Spinal cord (tissue), 10 donors: ENCODE measurements around the gene PCDHGA10. TPM values are rescaled to one million over a fixed set of nuclear protein-coding genes. Genes with fewer than 3 reads are reported as not detected.

Source experiments
- DNase-seq, 6 donors: peaks; one replicate each; pipeline versions ENCODE4 v3.0.0 to v3.0.0-alpha.2; 2013 to 2015; ENCODE audit warnings: low spot score in 6 of 6, low read depth in 4 of 6
- H3K27ac ChIP-seq: one replicate; pipeline ENCODE4 v1.5.1; 2013; ENCODE audit warnings: low read depth, low read length, control low read depth
- H3K27me3 ChIP-seq: one replicate; pipeline ENCODE4 v1.6.1; 2013; ENCODE audit warnings: low read length; ENCODE audit not compliant: control insufficient read depth, insufficient read depth
- H3K36me3 ChIP-seq: one replicate; pipeline ENCODE4 v1.6.1; 2013; ENCODE audit warnings: low read length; ENCODE audit not compliant: control insufficient read depth, insufficient read depth
- H3K4me1 ChIP-seq: one replicate; pipeline ENCODE4 v1.6.1; 2013; ENCODE audit warnings: low read length; ENCODE audit not compliant: control insufficient read depth, insufficient read depth
- H3K4me3 ChIP-seq: one replicate; pipeline ENCODE4 v1.5.1; 2013; ENCODE audit warnings: low read depth, low read length, control low read depth
- H3K9me3 ChIP-seq: one replicate; pipeline ENCODE4 v1.6.1; 2013; ENCODE audit warnings: low read length; ENCODE audit not compliant: control insufficient read depth, insufficient read depth
- WGBS: methylation state at CpG from one replicate; pipeline ENCODE4 v1.1.5; 2013; ENCODE audit warnings: missing lambda C conversion rate; ENCODE audit not compliant: insufficient coverage; 5-methylcytosine and 5-hydroxymethylcytosine counted together
- polyA plus RNA-seq, 2 donors: library from polyadenylated mRNA; unstranded; fragments of 120-200 nt; gene quantifications; one replicate each; pipeline ENCODE4 v1.2.1, GENCODE V29; 2013; ENCODE audit not compliant: insufficient read length in 2 of 2
- total RNA-seq, 2 donors: library from RNA; depleted of rRNA in 1 of 2; stranded (reverse); fragments of 120-200 nt in 1 of 2; fragments of >200 nt in 1 of 2; gene quantifications; one replicate each; pipeline versions ENCODE4 v1.2.3 to v1.2.4, GENCODE V29; 2013 to 2014
- donor health status: healthy.

The PCDHGA10 gene
- total and polyA plus RNA-seq, 4 donors, result 11.1 to 32.4 (median 16.8) TPM

DNA sequence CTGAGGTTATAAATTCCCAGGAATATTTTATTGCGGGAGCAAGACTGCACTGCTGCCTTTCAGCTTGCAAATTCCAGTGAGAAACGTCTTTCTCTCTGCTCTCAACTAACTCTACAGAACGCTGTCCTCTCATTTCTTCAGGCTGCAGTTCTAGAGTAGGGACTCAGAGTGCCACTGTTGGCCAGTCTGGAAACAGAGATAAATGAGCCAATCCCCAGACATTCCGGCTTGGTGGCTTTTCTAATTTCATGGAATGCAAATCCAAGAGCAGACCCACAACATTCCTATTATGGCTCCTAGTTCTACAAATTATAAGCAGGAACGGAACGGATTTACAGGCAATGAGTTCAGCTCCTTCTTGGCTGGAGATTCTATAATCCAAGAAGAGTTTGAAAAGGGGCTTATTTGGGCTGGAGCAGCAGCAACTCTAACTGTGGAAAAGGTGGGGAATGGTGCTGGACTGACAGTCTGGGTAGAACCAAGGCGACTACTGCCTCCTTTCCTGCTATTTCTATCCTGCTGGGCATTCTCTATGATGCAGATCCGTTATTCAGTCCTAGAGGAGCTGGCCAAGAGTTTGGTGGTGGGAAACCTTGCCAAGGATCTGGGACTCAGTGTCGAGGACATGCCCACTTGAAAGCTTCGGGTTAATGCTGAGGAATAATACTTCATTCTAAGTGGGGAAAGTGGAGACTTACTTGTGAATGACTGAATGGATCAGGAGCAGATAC is 26.8 kb downstream of the PCDHGA10 start:
- H3K27ac ChIP-seq, result no peak overlapping the region
- peaks cover 24% of the 10 kb centered on the region for H3K9me3 ChIP-seq
- H3K4me1 ChIP-seq, result no peaks in the 10 kb centered on the region
- H3K4me3 ChIP-seq, result no peak overlapping the region
- 59% methylated on average over 7 of the region's 10 CpGs for WGBS
- no peak for DNase-seq
- no peaks in the 10 kb centered on the region for H3K27me3 ChIP-seq
- H3K36me3 ChIP-seq, result peaks cover 7% of the 10 kb centered on the region

DNA sequence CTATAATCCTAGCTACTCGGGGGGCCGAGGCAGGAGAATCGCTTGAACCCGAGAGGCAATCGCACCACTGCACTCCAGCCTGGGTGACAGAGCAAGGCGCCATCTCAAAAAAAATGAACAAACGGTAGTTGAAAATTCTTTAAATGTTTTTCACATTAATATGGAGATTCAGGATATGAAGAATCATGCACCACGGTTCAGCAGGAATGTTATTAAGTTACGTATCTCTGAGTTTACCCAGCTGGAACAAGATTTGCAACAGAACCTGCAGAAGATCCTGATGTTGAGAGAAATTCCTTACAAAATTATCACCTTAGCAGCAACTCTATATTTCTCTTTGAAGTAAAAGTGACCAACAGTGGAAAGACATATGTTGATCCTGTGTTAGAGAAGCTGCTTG is 27.6 kb downstream of the PCDHGA10 start:
- no peak for DNase-seq
- no peaks in the 10 kb centered on the region for H3K27me3 ChIP-seq
- 100% methylated on average over 5 of the region's 9 CpGs for WGBS
- H3K36me3 ChIP-seq, result peaks cover 7% of the 10 kb centered on the region
- no peaks in the 10 kb centered on the region for H3K4me1 ChIP-seq
- no peak overlapping the region for H3K4me3 ChIP-seq
- H3K9me3 ChIP-seq, result peaks cover 24% of the 10 kb centered on the region
- H3K27ac ChIP-seq, result no peak overlapping the region

DNA sequence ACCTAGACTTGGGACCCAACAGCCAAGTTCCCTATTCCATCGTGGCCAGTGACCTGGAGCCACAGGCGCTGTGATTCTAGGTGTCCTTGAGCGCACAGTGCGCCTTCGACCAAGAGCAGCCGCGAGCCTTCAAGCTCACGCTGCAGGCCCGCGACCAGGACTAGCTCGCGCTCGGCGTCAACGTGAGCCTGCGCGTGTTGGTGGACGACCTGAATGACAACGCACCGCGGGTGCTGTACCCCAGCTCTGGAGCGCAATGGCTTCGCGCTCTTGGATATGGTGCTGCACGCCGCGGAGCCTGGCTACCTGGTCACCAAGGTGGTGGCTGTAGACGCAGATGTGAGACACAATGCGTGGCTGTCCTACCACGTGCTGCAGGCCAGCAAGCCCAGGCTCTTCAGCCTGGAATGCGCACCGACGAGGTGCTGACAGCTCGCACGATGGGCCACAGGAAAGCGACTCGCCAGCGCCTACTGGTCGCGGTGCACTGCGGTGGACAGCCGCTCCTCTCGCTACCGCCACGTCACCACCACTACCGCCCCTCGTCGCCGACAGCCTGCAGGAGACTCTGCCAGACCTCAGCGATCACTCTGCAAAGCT is 28.9 kb downstream of the PCDHGA10 start:
- DNase-seq, result no peak
- H3K36me3 ChIP-seq, result peaks cover 7% of the 10 kb centered on the region
- H3K27ac ChIP-seq, result no peak overlapping the region
- peaks cover 24% of the 10 kb centered on the region for H3K9me3 ChIP-seq
- 37% methylated on average over 49 of the region's 50 CpGs for WGBS
- H3K4me1 ChIP-seq, result no peaks in the 10 kb centered on the region
- no peaks in the 10 kb centered on the region for H3K27me3 ChIP-seq
- no peak overlapping the region for H3K4me3 ChIP-seq

- DNase-seq, result no peak
- H3K4me1 ChIP-seq, result no peaks in the 10 kb centered on the region
- H3K4me3 ChIP-seq, result no peak overlapping the region
- WGBS, result 100% methylated on average over 1 of the region's 3 CpGs
- H3K27me3 ChIP-seq, result no peaks in the 10 kb centered on the region
- H3K27ac ChIP-seq, result no peak overlapping the region
- peaks cover 2% of the 10 kb centered on the region for H3K36me3 ChIP-seq
- H3K9me3 ChIP-seq, result no peaks in the 10 kb centered on the region
Observed at GRCh38 chr5:141465351-141465750, 52.6 kb downstream of the PCDHGA10 start.

Other genes starting within 250 kb of the PCDHGA10 start
Only the 30 nearest of the 37 such genes appear.
- 1 to 10 TPM; 5.9 to 9.3 TPM for gene PCDHB10, start 220.6 kb upstream of the PCDHGA10 start, total RNA-seq
- 10 to 100 TPM; 11.6 to 15.8 TPM for gene PCDHB10, start 220.6 kb upstream of the PCDHGA10 start, polyA plus RNA-seq
- gene PCDHB11, start 213.4 kb upstream of the PCDHGA10 start, total RNA-seq, result 1 to 10 TPM; 7.6 to 9.7 TPM
- gene PCDHB11, start 213.4 kb upstream of the PCDHGA10 start, polyA plus RNA-seq, result 1 to 10 TPM; 3.8 to 3.9 TPM
- 10 to 100 TPM in 1 of 2 donors, 1 to 10 TPM in 1; 5.3 to 10.7 TPM for gene PCDHB12, start 204.3 kb upstream of the PCDHGA10 start, total RNA-seq
- gene PCDHB12, start 204.3 kb upstream of the PCDHGA10 start, polyA plus RNA-seq, result 1 to 10 TPM; 3.3 to 4.9 TPM
- 1 to 10 TPM; 4.5 to 8.7 TPM for gene PCDHB13, start 199.1 kb upstream of the PCDHGA10 start, total RNA-seq
- 1 to 10 TPM; 3.8 to 5.0 TPM for gene PCDHB13, start 199.1 kb upstream of the PCDHGA10 start, polyA plus RNA-seq
- 10 to 100 TPM; 10.4 to 11.9 TPM for gene PCDHB14, start 189.6 kb upstream of the PCDHGA10 start, total RNA-seq
- gene PCDHB14, start 189.6 kb upstream of the PCDHGA10 start, polyA plus RNA-seq, result 10 to 100 TPM; 15.4 to 17.4 TPM
- gene PCDHB15, start 167.6 kb upstream of the PCDHGA10 start, total RNA-seq, result 10 to 100 TPM; 10.4 to 15.2 TPM
- 10 to 100 TPM; 12.3 to 21.1 TPM for gene PCDHB15, start 167.6 kb upstream of the PCDHGA10 start, polyA plus RNA-seq
- gene SLC25A2, start 108.9 kb upstream of the PCDHGA10 start, total RNA-seq, result under 1 TPM in 1 of 2 donors, not detected in 1; 0.39 TPM
- under 1 TPM in 1 of 2 donors, not detected in 1; 0.15 TPM for gene SLC25A2, start 108.9 kb upstream of the PCDHGA10 start, polyA plus RNA-seq
- 100 to 1,000 TPM in 1 of 2 donors, 10 to 100 TPM in 1; 98.2 to 111 TPM for gene TAF7, start 92.2 kb upstream of the PCDHGA10 start, total RNA-seq
- gene TAF7, start 92.2 kb upstream of the PCDHGA10 start, polyA plus RNA-seq, result 100 to 1,000 TPM in 1 of 2 donors, 10 to 100 TPM in 1; 90.1 to 101 TPM
- 1 to 10 TPM; 1.4 to 3.0 TPM for gene PCDHGA1, start 82.5 kb upstream of the PCDHGA10 start, total RNA-seq
- 1 to 10 TPM; 2.5 to 3.8 TPM for gene PCDHGA1, start 82.5 kb upstream of the PCDHGA10 start, polyA plus RNA-seq
- gene PCDHGA2, start 74.2 kb upstream of the PCDHGA10 start, total RNA-seq, result 10 to 100 TPM in 1 of 2 donors, 1 to 10 TPM in 1; 8.9 to 10.4 TPM
- gene PCDHGA2, start 74.2 kb upstream of the PCDHGA10 start, polyA plus RNA-seq, result 10 to 100 TPM; 14.0 to 17.7 TPM
- 10 to 100 TPM in 1 of 2 donors, 1 to 10 TPM in 1; 9.2 to 10.5 TPM for gene PCDHGA3, start 69.2 kb upstream of the PCDHGA10 start, total RNA-seq
- 10 to 100 TPM; 12.3 to 19.2 TPM for gene PCDHGA3, start 69.2 kb upstream of the PCDHGA10 start, polyA plus RNA-seq
- gene PCDHGB1, start 62.9 kb upstream of the PCDHGA10 start, total RNA-seq, result 1 to 10 TPM; 6.4 to 8.6 TPM
- gene PCDHGB1, start 62.9 kb upstream of the PCDHGA10 start, polyA plus RNA-seq, result 1 to 10 TPM; 9.8 to 9.9 TPM
- 1 to 10 TPM; 7.5 to 8.2 TPM for gene PCDHGA4, start 58.0 kb upstream of the PCDHGA10 start, total RNA-seq
- gene PCDHGA4, start 58.0 kb upstream of the PCDHGA10 start, polyA plus RNA-seq, result 1 to 10 TPM; 9.5 to 9.9 TPM
- gene PCDHGB2, start 53.0 kb upstream of the PCDHGA10 start, total RNA-seq, result 1 to 10 TPM; 6.3 to 6.7 TPM
- gene PCDHGB2, start 53.0 kb upstream of the PCDHGA10 start, polyA plus RNA-seq, result 10 to 100 TPM in 1 of 2 donors, 1 to 10 TPM in 1; 9.0 to 14.0 TPM
- 1 to 10 TPM; 7.9 to 8.8 TPM for gene PCDHGA5, start 48.8 kb upstream of the PCDHGA10 start, total RNA-seq
- gene PCDHGA5, start 48.8 kb upstream of the PCDHGA10 start, polyA plus RNA-seq, result 10 to 100 TPM; 14.0 to 15.5 TPM
- gene PCDHGB3, start 42.7 kb upstream of the PCDHGA10 start, total RNA-seq, result 1 to 10 TPM; 6.0 to 8.3 TPM
- gene PCDHGB3, start 42.7 kb upstream of the PCDHGA10 start, polyA plus RNA-seq, result 1 to 10 TPM; 7.1 to 8.4 TPM
- 10 to 100 TPM in 1 of 2 donors, 1 to 10 TPM in 1; 8.5 to 12.3 TPM for gene PCDHGA6, start 39.1 kb upstream of the PCDHGA10 start, total RNA-seq
- 10 to 100 TPM; 18.4 to 19.2 TPM for gene PCDHGA6, start 39.1 kb upstream of the PCDHGA10 start, polyA plus RNA-seq
- 1 to 10 TPM; 6.1 to 6.6 TPM for gene PCDHGA7, start 30.2 kb upstream of the PCDHGA10 start, total RNA-seq
- gene PCDHGA7, start 30.2 kb upstream of the PCDHGA10 start, polyA plus RNA-seq, result 1 to 10 TPM; 5.2 to 6.7 TPM
- 10 to 100 TPM; 12.5 to 14.9 TPM for gene PCDHGB4, start 25.3 kb upstream of the PCDHGA10 start, total RNA-seq
- 10 to 100 TPM; 10.3 to 16.0 TPM for gene PCDHGB4, start 25.3 kb upstream of the PCDHGA10 start, polyA plus RNA-seq
- gene PCDHGA8, start 20.4 kb upstream of the PCDHGA10 start, total RNA-seq, result 1 to 10 TPM; 4.6 to 5.6 TPM
- gene PCDHGA8, start 20.4 kb upstream of the PCDHGA10 start, polyA plus RNA-seq, result 1 to 10 TPM; 1.9 to 2.1 TPM
- 10 to 100 TPM; 17.5 to 21.5 TPM for gene PCDHGB5, start 15.0 kb upstream of the PCDHGA10 start, total RNA-seq
- 10 to 100 TPM; 22.7 to 33.5 TPM for gene PCDHGB5, start 15.0 kb upstream of the PCDHGA10 start, polyA plus RNA-seq
- 10 to 100 TPM; 10.9 TPM for gene PCDHGA9, start 10.2 kb upstream of the PCDHGA10 start, total RNA-seq
- gene PCDHGA9, start 10.2 kb upstream of the PCDHGA10 start, polyA plus RNA-seq, result 10 to 100 TPM; 19.2 to 21.4 TPM
- 10 to 100 TPM in 1 of 2 donors, 1 to 10 TPM in 1; 10.0 to 10.6 TPM for gene PCDHGB6, start 5.0 kb upstream of the PCDHGA10 start, total RNA-seq
- gene PCDHGB6, start 5.0 kb upstream of the PCDHGA10 start, polyA plus RNA-seq, result 10 to 100 TPM; 22.0 to 25.7 TPM
- 10 to 100 TPM; 13.7 to 14.3 TPM for gene PCDHGB7, start 4.7 kb downstream of the PCDHGA10 start, total RNA-seq
- 10 to 100 TPM; 35.8 to 47.2 TPM for gene PCDHGB7, start 4.7 kb downstream of the PCDHGA10 start, polyA plus RNA-seq
- 10 to 100 TPM in 1 of 2 donors, 1 to 10 TPM in 1; 8.0 to 15.0 TPM for gene PCDHGA11, start 8.1 kb downstream of the PCDHGA10 start, total RNA-seq
- gene PCDHGA11, start 8.1 kb downstream of the PCDHGA10 start, polyA plus RNA-seq, result 10 to 100 TPM; 14.9 to 16.1 TPM
- 10 to 100 TPM in 1 of 2 donors, 1 to 10 TPM in 1; 8.5 to 10.7 TPM for gene PCDHGA12, start 17.5 kb downstream of the PCDHGA10 start, total RNA-seq
- gene PCDHGA12, start 17.5 kb downstream of the PCDHGA10 start, polyA plus RNA-seq, result 1 to 10 TPM; 8.1 to 8.3 TPM
- 100 to 1,000 TPM; 114 to 205 TPM for gene PCDHGC3, start 63.0 kb downstream of the PCDHGA10 start, total RNA-seq
- 100 to 1,000 TPM; 603 to 678 TPM for gene PCDHGC3, start 63.0 kb downstream of the PCDHGA10 start, polyA plus RNA-seq
- 10 to 100 TPM; 20.0 to 65.5 TPM for gene PCDHGC4, start 72.0 kb downstream of the PCDHGA10 start, total RNA-seq
- gene PCDHGC4, start 72.0 kb downstream of the PCDHGA10 start, polyA plus RNA-seq, result 10 to 100 TPM; 90.2 to 91.8 TPM
- gene PCDHGC5, start 76.1 kb downstream of the PCDHGA10 start, total RNA-seq, result 1 to 10 TPM; 4.0 to 5.9 TPM
- gene PCDHGC5, start 76.1 kb downstream of the PCDHGA10 start, polyA plus RNA-seq, result 1 to 10 TPM; 5.4 to 6.5 TPM
- gene DIAPH1, start 206.0 kb downstream of the PCDHGA10 start, total RNA-seq, result 10 to 100 TPM; 23.6 to 24.9 TPM
- gene DIAPH1, start 206.0 kb downstream of the PCDHGA10 start, polyA plus RNA-seq, result 10 to 100 TPM; 37.4 to 44.4 TPM